ENCODE measurements around the gene SDK1. TPM values are rescaled to one million over a fixed set of nuclear protein-coding genes. Genes with fewer than 3 reads are reported as not detected.

Gene SDK1
- total RNA-seq, 1 experiment from 2014 or later: 20.0 TPM

GRCh38 chr7:4274286-4274685 is 973.2 kb downstream of the SDK1 start:
- TF ChIP-seq CTCF (IDR thresholded peaks at IDR 0.05; ENCODE audit: unreplicated experiment): no peak
- intact Hi-C loops (cut with micrococcal nuclease; ENCODE audit: unreplicated experiment): no loop called here
- no TSS peak for BruUV-seq (replicated peaks)
- Mint-ChIP-seq H3K27me3 (ENCODE audit: unreplicated experiment) (no peaks in the 10 kb centered on the region), H3K27ac (ENCODE audit: unreplicated experiment) (no peak overlapping the region), H3K4me3 (ENCODE audit: low read depth, unreplicated experiment) (no peak overlapping the region), H3K4me1 (ENCODE audit: low read depth, unreplicated experiment) (no peaks in the 10 kb centered on the region), H3K9me3 (ENCODE audit: low read depth, unreplicated experiment) (peaks cover 4% of the 10 kb centered on the region), H3K36me3 (ENCODE audit: insufficient read depth, unreplicated experiment) (no peaks in the 10 kb centered on the region)
- CTCF ChIA-PET: no interaction called here
- DNase-seq: no peak

- intact Hi-C loops (cut with micrococcal nuclease; ENCODE audit: unreplicated experiment): no loop called here
- Mint-ChIP-seq H3K27ac (ENCODE audit: unreplicated experiment) (no peak overlapping the region), H3K4me1 (ENCODE audit: low read depth, unreplicated experiment) (no peaks in the 10 kb centered on the region), H3K9me3 (ENCODE audit: low read depth, unreplicated experiment) (peaks cover 4% of the 10 kb centered on the region), H3K27me3 (ENCODE audit: unreplicated experiment) (no peaks in the 10 kb centered on the region), H3K4me3 (ENCODE audit: low read depth, unreplicated experiment) (no peak overlapping the region), H3K36me3 (ENCODE audit: insufficient read depth, unreplicated experiment) (no peaks in the 10 kb centered on the region)
- BruUV-seq (replicated peaks): no TSS peak
- CTCF ChIA-PET: interaction anchor here (0.5 to 0.6 kb wide), 2 partner anchors 10 to 889 kb away, joined by 3 to 4 read pairs; no protein-coding TSS in a partner anchor
- DNase-seq: no peak
- TF ChIP-seq CTCF (IDR thresholded peaks at IDR 0.05; ENCODE audit: unreplicated experiment): no peak
Measured at GRCh38 chr7:4277936-4278335, 976.9 kb downstream of the SDK1 start.

GRCh38 chr7:4279216-4279615 is 978.2 kb downstream of the SDK1 start:
- no peak for DNase-seq
- BruUV-seq (replicated peaks): no TSS peak
- CTCF ChIA-PET: interaction anchor here (0.6 kb wide), 1 partner anchor 90 kb away, joined by 3 read pairs; no protein-coding TSS in a partner anchor
- Mint-ChIP-seq H3K27ac (ENCODE audit: unreplicated experiment) (no peak overlapping the region), H3K4me3 (ENCODE audit: low read depth, unreplicated experiment) (no peak overlapping the region), H3K4me1 (ENCODE audit: low read depth, unreplicated experiment) (no peaks in the 10 kb centered on the region), H3K9me3 (ENCODE audit: low read depth, unreplicated experiment) (peaks cover 4% of the 10 kb centered on the region), H3K36me3 (ENCODE audit: insufficient read depth, unreplicated experiment) (no peaks in the 10 kb centered on the region), H3K27me3 (ENCODE audit: unreplicated experiment) (no peaks in the 10 kb centered on the region)
- intact Hi-C loops (cut with micrococcal nuclease; ENCODE audit: unreplicated experiment): no loop called here
- no peak for TF ChIP-seq CTCF (IDR thresholded peaks at IDR 0.05; ENCODE audit: unreplicated experiment)

GRCh38 chr7:4281231-4281993 is 980.4 kb downstream of the SDK1 start:
- CTCF ChIA-PET: no interaction called here
- no peaks in the 10 kb centered on the region for H3K4me1 Mint-ChIP-seq (ENCODE audit: low read depth, unreplicated experiment)
- no peak for TF ChIP-seq CTCF (IDR thresholded peaks at IDR 0.05; ENCODE audit: unreplicated experiment)
- no peak overlapping the region for H3K4me3 Mint-ChIP-seq (ENCODE audit: low read depth, unreplicated experiment)
- DNase-seq: no peak
- no TSS peak for BruUV-seq (replicated peaks)
- no peaks in the 10 kb centered on the region for H3K27me3 Mint-ChIP-seq (ENCODE audit: unreplicated experiment)
- H3K9me3 Mint-ChIP-seq (ENCODE audit: low read depth, unreplicated experiment): no peaks in the 10 kb centered on the region
- intact Hi-C loops (cut with micrococcal nuclease; ENCODE audit: unreplicated experiment): no loop called here
- H3K36me3 Mint-ChIP-seq (ENCODE audit: insufficient read depth, unreplicated experiment): no peaks in the 10 kb centered on the region
- no peak overlapping the region for H3K27ac Mint-ChIP-seq (ENCODE audit: unreplicated experiment)
